HEK293 (cell line): Measurements from ENCODE around the gene RSPH9.
A peak's percentile ranks its signal among the peaks of the same experiment; 100 is the strongest.

Experiments used
- BCL11B ChIP-seq: fragments of 450-650 bp; formaldehyde crosslinking; IDR thresholded peaks from 2 replicates; pipeline ENCODE4 v1.5.1; 2016; ENCODE audit warnings: low read depth, missing biosample characterization, missing genetic modification characterization
- HIC1 ChIP-seq: fragments of 450-650 bp; formaldehyde crosslinking; IDR thresholded peaks from 2 replicates; pipeline ENCODE4 v1.5.1; 2016; ENCODE audit warnings: missing biosample characterization, missing genetic modification characterization
- PBX3 ChIP-seq: sonication (generic); formaldehyde crosslinking; IDR thresholded peaks from 2 replicates; pipeline ENCODE4 v1.8.1; 2022; ENCODE audit warnings: mild to moderate bottlenecking, moderate library complexity, missing genetic modification reagents
- RBAK ChIP-seq: fragments of 450-650 bp; formaldehyde crosslinking; IDR thresholded peaks from 2 replicates; pipeline ENCODE4 v1.5.1; 2016; ENCODE audit warnings: missing biosample characterization, missing genetic modification characterization
- REST ChIP-seq: fragments of 450-650 bp; formaldehyde crosslinking; IDR thresholded peaks from 2 replicates; pipeline ENCODE4 v1.5.1; 2016; ENCODE audit warnings: missing biosample characterization, missing genetic modification characterization
- TCF7L2 ChIP-seq: IDR thresholded peaks from 2 replicates; pipeline ENCODE4 v1.6.1; 2011; ENCODE audit warnings: low read depth, mild to moderate bottlenecking, inconsistent platforms, low read length, moderate library complexity, borderline replicate concordance
- TRIM28 ChIP-seq: IDR thresholded peaks from 2 replicates; pipeline ENCODE4 v1.6.1; 2011; ENCODE audit warnings: low read length, control low read depth, borderline replicate concordance
- YY2 ChIP-seq: fragments of 450-650 bp; formaldehyde crosslinking; IDR thresholded peaks from 2 replicates; pipeline ENCODE4 v1.5.1; 2016; ENCODE audit warnings: missing biosample characterization, missing genetic modification characterization
- ZFP3 ChIP-seq: fragments of 450-650 bp; formaldehyde crosslinking; IDR thresholded peaks from 2 replicates; pipeline ENCODE4 v1.5.1; 2016; ENCODE audit warnings: low read depth, missing biosample characterization, missing genetic modification characterization
- ZIC2 ChIP-seq: fragments of 450-650 bp; formaldehyde crosslinking; IDR thresholded peaks from 2 replicates; pipeline ENCODE4 v1.5.1; 2016; ENCODE audit warnings: missing biosample characterization, missing genetic modification characterization
- ZNF121 ChIP-seq: fragments of 450-650 bp; formaldehyde crosslinking; IDR thresholded peaks from 2 replicates; pipeline ENCODE4 v1.5.1; 2016; ENCODE audit warnings: missing biosample characterization, missing genetic modification characterization
- ZNF157 ChIP-seq: fragments of 450-650 bp; formaldehyde crosslinking; IDR thresholded peaks from 2 replicates; pipeline ENCODE4 v1.5.1; 2016; ENCODE audit warnings: missing biosample characterization, missing genetic modification characterization
- ZNF292 ChIP-seq: fragments of 450-650 bp; formaldehyde crosslinking; IDR thresholded peaks from 2 replicates; pipeline ENCODE4 v1.5.1; 2016; ENCODE audit warnings: low read depth, missing biosample characterization, missing genetic modification characterization, borderline replicate concordance
- ZNF510 ChIP-seq: fragments of 450-650 bp; formaldehyde crosslinking; IDR thresholded peaks from 2 replicates; pipeline ENCODE4 v1.5.1; 2018; ENCODE audit warnings: mild to moderate bottlenecking, missing genetic modification characterization, missing biosample characterization; ENCODE audit not compliant: insufficient replicate concordance
- ZNF558 ChIP-seq: fragments of 450-650 bp; formaldehyde crosslinking; IDR thresholded peaks from 2 replicates; pipeline ENCODE4 v1.5.1; 2016; ENCODE audit warnings: missing biosample characterization, missing genetic modification characterization
- ZNF571 ChIP-seq: fragments of 450-650 bp; formaldehyde crosslinking; IDR thresholded peaks from 2 replicates; pipeline ENCODE4 v1.5.0; 2017; ENCODE audit warnings: missing biosample characterization, missing genetic modification characterization
- ZNF626 ChIP-seq: fragments of 450-650 bp; sonication (Bioruptor Pico); formaldehyde crosslinking; IDR thresholded peaks from 2 replicates; pipeline ENCODE4 v1.5.1; 2018; ENCODE audit warnings: missing biosample characterization, missing genetic modification characterization, inconsistent platforms
- ZNF677 ChIP-seq: fragments of 450-650 bp; IDR thresholded peaks from 2 replicates; pipeline ENCODE4 v1.5.0; 2018; ENCODE audit warnings: missing biosample characterization, mild to moderate bottlenecking, missing genetic modification characterization, moderate library complexity
- ZNF776 ChIP-seq: fragments of 450-650 bp; formaldehyde crosslinking; IDR thresholded peaks from 2 replicates; pipeline ENCODE4 v1.5.0; 2017; ENCODE audit warnings: missing biosample characterization, missing genetic modification characterization, borderline replicate concordance
- ZNF792 ChIP-seq: fragments of 450-650 bp; formaldehyde crosslinking; IDR thresholded peaks from 2 replicates; pipeline ENCODE4 v1.5.1; 2016; ENCODE audit warnings: missing biosample characterization, missing genetic modification characterization
- ZSCAN16 ChIP-seq: fragments of 450-650 bp; formaldehyde crosslinking; IDR thresholded peaks from 2 replicates; pipeline ENCODE4 v1.5.1; 2016; ENCODE audit warnings: missing biosample characterization, missing genetic modification characterization
- ZSCAN18 ChIP-seq: fragments of 450-650 bp; formaldehyde crosslinking; IDR thresholded peaks from 2 replicates; pipeline ENCODE4 v1.5.1; 2016; ENCODE audit warnings: missing biosample characterization, missing genetic modification characterization
- TF ChIP-seq, protein P1 (sequence below): fragments of 450-650 bp; IDR thresholded peaks from 2 replicates; pipeline ENCODE4 v1.5.1; 2018; ENCODE audit warnings: missing biosample characterization, mild to moderate bottlenecking, missing genetic modification characterization
- TF ChIP-seq, protein P2 (sequence below): fragments of 450-650 bp; formaldehyde crosslinking; IDR thresholded peaks from 2 replicates; pipeline ENCODE4 v1.5.1; 2017; ENCODE audit warnings: missing biosample characterization, missing genetic modification characterization
- TF ChIP-seq, protein P3 (sequence below): fragments of 450-650 bp; formaldehyde crosslinking; IDR thresholded peaks from 2 replicates; pipeline ENCODE4 v1.5.1; 2016; ENCODE audit warnings: missing biosample characterization, missing genetic modification characterization

Gene RSPH9

DNA sequence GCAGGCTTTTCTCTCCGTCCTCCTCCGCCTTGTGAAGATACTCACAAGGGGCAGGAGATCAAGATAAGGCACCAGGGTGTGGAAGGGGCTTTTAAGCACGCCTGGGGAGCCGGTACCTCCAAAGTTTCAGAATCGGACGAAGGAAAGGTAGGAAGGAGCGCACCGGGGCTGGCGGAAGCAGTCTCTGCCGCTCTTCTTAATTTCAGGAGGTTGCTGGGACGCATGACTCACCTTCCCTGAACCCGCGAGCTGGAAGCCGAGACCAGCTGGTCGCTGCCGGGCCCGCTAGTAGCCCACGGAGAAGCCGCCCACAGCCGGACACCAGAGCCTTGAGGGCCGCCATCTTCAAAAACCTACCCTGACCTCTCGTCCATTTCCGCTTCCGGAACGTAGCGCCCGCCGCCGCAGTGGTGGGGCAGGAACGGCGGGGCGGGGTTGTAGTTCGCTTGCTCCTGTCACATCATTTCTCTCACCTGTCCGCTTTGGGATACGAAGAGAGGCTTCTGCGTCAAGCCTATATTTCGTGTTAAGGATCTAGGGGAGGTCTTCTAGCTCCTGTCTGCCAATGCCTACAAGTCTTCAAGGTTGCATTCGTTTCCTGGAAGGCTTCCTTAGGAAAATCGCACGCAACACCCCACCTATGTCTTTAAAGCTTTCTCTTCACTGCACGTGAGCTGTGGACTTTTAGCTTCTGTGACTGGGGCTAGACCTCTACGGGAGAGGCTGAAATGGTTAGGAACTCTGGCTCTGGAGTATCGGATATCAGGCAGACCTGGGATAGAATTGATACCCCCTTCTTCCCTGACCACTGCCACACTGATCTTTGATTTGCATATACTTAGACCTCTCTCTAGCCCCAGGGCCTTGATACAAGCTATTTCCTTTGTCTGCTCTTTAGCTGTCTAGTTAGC lies 42.9 kb downstream of the RSPH9 start, which contains the start of gene MRPS18A (continued):
- TF ChIP-seq ZNF776 (tag by site-specific recombination) (no peak), RBAK (tag by site-specific recombination) (no peak), ZSCAN16 (tag by site-specific recombination) (no peak), ZNF626 (tag by site-specific recombination) (no peak), ZNF157 (no peak), ZNF558 (no peak), YY2 (peak; percentile 90), TCF7L2 (no peak), ZNF571 (tag by site-specific recombination) (no peak), BCL11B (tag by site-specific recombination) (0 out of 2 replicates have a peak, but pooled peaks have one; percentile 46), ZNF677 (tag by site-specific recombination) (no peak), HIC1 (tag by site-specific recombination) (no peak), TRIM28 (no peak), PBX3 (CRISPR knock-in tag) (no peak), ZNF121 (tag by site-specific recombination) (no peak), REST (tag by site-specific recombination) (no peak), ZIC2 (tag by site-specific recombination) (no peak), ZNF510 (tag by site-specific recombination) (no peak), ZNF792 (tag by site-specific recombination) (no peak), ZNF292 (no peak), ZSCAN18 (tag by site-specific recombination) (no peak), ZFP3 (tag by site-specific recombination) (no peak)
- TF ChIP-seq, protein P1, sequence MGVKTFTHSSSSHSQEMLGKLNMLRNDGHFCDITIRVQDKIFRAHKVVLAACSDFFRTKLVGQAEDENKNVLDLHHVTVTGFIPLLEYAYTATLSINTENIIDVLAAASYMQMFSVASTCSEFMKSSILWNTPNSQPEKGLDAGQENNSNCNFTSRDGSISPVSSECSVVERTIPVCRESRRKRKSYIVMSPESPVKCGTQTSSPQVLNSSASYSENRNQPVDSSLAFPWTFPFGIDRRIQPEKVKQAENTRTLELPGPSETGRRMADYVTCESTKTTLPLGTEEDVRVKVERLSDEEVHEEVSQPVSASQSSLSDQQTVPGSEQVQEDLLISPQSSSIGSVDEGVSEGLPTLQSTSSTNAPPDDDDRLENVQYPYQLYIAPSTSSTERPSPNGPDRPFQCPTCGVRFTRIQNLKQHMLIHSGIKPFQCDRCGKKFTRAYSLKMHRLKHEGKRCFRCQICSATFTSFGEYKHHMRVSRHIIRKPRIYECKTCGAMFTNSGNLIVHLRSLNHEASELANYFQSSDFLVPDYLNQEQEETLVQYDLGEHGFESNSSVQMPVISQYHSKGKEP (tag by site-specific recombination) = no peak; the same call in 1 of the 2 replicates
- TF ChIP-seq, protein P2, sequence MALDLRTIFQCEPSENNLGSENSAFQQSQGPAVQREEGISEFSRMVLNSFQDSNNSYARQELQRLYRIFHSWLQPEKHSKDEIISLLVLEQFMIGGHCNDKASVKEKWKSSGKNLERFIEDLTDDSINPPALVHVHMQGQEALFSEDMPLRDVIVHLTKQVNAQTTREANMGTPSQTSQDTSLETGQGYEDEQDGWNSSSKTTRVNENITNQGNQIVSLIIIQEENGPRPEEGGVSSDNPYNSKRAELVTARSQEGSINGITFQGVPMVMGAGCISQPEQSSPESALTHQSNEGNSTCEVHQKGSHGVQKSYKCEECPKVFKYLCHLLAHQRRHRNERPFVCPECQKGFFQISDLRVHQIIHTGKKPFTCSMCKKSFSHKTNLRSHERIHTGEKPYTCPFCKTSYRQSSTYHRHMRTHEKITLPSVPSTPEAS = no peak
- TF ChIP-seq, protein P3, sequence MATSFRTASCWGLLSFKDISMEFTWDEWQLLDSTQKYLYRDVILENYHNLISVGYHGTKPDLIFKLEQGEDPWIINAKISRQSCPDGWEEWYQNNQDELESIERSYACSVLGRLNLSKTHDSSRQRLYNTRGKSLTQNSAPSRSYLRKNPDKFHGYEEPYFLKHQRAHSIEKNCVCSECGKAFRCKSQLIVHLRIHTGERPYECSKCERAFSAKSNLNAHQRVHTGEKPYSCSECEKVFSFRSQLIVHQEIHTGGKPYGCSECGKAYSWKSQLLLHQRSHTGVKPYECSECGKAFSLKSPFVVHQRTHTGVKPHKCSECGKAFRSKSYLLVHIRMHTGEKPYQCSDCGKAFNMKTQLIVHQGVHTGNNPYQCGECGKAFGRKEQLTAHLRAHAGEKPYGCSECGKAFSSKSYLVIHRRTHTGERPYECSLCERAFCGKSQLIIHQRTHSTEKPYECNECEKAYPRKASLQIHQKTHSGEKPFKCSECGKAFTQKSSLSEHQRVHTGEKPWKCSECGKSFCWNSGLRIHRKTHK (tag by site-specific recombination) = no peak
